ENCODE data around the gene LRRC74B. TPM values are rescaled to one million over a fixed set of nuclear protein-coding genes. Genes with fewer than 3 reads are reported as not detected.

Gene LRRC74B
- polyA plus RNA-seq, 1 donor: 0.09 TPM

- peak; percentile 87 for DNase-seq
These were observed 31.5 kb upstream of the LRRC74B start for GRCh38 chr22:21014202-21014725.

DNA sequence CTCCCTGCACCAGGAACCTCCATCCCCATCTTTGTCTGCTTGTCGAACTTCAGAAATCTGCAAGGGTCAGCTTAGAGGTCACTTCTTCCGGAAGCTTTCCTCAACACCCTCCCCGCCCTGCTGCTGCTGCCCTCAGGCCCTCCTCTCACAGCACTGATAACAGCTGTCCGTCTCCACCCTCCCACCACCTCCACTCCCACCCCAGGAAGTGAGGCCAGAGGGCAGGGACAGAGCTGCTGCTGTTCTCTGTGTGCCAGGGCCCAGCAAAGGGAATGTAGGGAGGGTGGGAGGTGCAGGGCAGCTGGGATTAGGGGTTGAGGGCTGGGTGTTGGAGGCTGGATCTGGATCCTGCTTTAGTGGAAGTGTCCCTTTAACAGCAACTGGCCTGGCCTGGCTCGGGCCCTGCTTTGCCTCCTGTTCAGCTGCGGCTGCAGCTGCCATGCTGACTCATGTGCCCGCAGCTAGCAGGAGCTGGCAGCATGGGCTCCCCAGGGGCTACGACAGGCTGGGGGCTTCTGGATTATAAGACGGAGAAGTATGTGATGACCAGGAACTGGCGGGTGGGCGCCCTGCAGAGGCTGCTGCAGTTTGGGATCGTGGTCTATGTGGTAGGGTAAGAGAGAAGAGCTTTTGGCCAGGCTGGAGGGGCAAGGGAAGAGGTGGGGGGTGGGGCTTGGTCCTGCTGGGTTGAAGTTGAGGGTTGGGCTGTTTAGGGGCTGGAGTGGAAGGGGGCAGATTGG, 30.9 kb upstream of the LRRC74B start, which contains the start of gene P2RX6:
TSS of gene P2RX6 (plus strand) at position 440 of the 740 bp plus-strand sequence. CDS start at position 450, 10 bp downstream.
- DNase-seq: peak; percentile 51

GRCh38 chr22:21015466-21016006, 30.2 kb upstream of the LRRC74B start:
- no peak for DNase-seq

GRCh38 chr22:21016644-21017420, 28.9 kb upstream of the LRRC74B start:
- DNase-seq: no peak

GRCh38 chr22:21018314-21018713, 27.4 kb upstream of the LRRC74B start:
- no peak for DNase-seq

DNA sequence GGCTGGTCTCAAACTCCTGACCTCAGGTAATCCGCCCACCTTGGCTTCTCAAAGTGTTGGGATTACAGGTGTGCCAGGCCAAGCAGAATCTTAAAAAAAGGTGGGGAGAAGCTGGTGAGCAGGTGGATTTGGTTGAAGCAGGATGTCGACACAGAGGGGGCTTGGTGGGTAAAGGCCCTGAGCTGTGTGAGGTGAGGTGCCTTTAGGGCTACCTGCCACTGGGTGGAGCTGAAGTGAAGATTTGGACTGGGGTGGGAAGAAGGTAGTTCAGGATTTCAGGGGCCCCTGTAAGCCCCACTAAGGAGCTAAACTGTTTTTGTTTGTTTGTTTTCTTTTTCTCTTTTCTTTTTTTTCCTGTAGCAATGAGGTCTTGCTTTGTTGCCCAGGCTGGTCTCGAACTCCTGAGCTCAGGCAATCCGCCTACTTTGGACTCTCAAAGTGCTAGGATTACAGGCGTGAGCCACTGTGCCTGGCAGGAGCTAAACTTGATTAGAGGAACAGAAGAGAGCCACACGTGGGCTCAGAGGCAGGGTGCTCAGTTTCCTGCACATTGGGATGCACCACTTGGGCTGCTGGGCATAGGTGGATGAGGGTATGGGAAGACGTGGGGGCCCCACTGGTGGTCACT, 24.8 kb upstream of the LRRC74B start:
- DNase-seq: no peak

- no peak for DNase-seq
These were observed 23.2 kb upstream of the LRRC74B start for GRCh38 chr22:21022507-21022906.

DNA sequence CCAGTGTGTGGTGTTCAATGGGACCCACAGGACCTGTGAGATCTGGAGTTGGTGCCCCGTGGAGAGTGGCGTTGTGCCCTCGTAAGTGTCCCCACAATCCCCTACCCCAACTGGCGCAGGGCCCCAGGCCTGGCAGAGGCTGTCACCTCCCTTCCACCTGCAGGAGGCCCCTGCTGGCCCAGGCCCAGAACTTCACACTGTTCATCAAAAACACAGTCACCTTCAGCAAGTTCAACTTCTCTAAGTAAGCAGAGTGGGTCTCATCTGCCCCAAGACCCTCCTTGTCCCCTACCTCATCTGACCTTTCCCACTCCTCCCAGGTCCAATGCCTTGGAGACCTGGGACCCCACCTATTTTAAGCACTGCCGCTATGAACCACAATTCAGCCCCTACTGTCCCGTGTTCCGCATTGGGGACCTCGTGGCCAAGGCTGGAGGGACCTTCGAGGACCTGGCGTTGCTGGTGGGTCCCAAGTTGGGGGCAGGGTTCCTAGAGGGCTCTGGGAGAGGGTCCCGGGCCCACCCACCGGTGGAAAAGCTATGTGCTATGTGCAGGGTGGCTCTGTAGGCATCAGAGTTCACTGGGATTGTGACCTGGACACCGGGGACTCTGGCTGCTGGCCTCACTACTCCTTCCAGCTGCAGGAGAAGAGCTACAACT, 22.7 kb upstream of the LRRC74B start:
- DNase-seq: no peak

DNA sequence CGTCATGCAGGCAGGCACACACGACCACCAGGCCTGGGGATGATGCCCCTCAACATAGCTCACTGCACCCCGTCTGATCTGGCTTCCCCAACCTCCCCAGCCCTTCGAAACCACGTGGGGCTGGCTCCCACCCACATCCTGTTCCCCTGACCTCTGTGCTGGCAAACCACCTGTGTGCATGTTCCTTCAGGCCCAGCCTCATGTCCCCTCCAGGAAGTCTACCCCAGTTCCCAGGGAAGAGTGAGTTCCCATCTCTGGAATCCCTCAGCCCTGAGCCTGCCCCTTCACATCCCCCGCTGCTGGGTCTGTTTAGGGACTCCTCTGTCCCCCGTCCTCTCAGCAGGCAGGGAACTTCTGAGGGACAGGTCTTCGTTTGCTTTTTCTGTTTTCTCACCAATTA, 20.5 kb upstream of the LRRC74B start:
- DNase-seq: no peak

GRCh38 chr22:21025763-21026755, 19.7 kb upstream of the LRRC74B start:
- DNase-seq: no peak

DNA sequence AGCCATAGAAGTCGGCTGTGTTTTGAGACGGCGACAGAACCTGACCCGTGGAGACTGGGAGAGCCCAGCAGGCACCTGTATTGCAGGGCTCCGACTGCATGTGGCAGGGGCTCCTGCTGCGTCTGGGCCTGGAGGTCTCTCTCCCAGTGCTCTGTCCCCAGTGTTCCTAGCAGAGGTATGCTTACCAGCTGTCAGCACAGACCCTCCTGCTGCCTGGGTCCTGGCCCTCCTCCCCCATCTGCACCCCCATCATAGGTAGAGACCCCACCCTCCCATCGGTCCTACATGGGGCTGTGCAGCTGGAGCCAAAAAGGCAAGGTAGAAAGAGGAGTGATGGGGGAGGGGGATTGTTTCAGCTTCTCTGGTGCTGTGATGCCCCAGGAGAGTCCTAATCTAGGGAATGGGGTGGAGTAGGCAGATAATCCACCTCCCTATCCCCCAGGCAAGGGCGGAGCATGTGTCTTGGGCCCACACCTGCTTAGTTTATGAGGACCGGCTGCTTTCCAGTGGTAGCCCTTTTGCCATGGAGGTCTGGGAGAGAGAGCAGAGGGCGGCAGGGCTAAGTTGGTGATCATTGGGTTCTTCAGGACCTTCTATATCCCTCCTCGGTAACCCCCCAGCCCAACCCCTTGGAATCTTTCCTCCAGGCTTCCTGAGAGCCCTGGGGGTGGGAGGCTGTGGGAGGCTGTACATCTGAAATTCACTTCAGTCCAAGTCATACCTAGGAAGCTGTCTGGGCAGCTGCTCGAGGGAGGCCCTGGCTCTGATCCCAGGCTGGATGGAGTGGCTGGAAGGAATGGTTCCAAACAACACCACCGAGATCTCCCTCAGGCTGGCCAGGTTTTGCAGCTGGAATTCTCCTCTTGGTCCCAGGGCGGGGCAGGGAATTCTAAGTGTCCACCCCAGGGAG, 18.7 kb upstream of the LRRC74B start:
- peak; percentile 51 for DNase-seq

DNA sequence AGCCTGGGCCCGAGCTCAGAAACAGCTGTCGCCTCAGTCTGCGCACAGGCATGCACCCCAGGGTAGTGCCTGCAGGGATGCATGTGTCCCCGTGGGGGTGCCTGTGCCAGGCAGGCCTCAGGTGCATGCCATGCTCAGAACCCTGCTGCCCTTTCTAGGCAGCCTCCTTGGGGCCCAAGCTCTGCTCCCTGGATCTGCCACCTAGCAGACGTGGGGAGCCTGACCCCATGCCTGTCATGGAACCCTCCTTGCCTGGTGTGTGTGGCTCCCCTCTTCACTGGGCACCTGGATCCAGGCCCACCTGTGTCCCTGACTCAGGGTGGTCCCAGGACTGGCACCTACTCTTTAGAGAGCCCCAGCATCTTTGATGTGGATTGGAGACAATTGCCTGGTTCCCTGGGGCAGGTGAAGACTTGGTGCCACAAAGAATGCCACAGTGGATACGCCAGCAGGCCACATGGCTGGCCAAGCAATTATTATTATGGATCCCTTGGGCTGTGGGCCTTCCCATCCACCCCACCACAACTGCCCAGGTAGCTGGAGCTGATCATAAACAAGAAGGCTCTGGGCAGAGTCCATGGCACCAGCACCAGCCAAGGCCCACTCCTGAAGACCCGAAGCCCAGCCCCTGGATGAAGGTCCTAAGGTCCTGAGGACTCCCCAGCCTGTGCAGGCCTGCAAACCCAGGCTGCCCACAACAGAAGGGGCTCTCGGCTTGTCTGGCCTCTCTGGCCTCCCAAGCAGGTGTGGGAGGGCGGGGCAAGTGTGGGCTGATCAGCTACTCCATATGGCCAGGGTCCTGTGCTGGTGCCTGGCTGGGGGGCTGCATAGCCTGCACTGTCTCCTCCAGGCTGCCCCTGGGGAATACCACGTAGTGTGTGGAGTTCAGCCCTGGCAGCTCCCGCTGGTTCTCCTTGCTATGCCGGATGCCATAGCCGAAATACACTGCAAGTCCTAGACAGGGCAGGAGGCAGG, 17.2 kb upstream of the LRRC74B start:
- no peak for DNase-seq

DNA sequence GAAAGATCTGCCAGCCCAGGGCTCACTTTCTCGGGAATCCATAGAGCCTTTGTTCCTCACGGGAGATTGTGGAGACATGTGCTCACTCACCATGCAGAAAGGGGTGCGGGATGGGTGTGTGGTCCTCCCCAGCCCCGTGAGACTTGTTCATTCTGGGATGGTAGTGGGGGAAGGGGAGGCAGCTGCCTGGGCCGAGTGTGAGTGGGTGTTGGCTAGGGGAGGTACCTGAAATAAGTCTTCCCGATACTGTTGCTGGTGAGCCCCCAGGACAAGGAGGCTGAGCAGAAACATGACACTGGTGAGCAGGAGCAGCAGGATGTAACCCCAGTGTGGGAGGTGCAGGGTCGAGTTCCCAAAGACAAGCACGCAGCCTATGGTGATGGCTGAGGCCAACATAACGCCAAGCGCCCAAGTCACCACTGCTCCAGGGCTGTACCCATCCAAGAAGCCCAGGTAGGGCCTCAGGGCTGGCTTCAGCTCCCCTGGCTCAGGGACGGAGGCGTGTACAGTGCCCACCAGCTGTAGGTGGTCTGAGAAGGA, 16.2 kb upstream of the LRRC74B start:
- DNase-seq: no peak

DNA sequence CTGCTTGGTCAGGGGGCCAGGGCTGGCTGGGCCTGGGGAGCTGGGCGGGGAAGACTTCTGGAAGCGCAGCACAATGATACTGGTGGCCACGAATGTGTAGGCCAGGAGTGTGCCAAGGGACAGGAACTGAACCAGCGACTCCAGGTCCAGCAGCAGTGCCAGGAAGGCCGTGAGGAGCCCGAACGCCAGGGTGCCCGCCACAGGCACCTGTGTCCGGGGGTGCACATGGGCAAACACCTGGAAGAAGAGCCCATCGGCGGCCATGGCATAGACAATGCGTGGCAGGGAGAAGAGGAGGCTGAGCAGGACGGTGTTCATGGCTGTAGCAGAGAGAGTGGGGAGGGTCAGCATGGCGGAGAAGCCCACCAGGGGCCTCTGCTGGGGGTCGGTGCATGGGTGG, 15.7 kb upstream of the LRRC74B start:
- DNase-seq: no peak

GRCh38 chr22:21030621-21031544, 14.9 kb upstream of the LRRC74B start:
- DNase-seq: no peak

- no peak for DNase-seq
These were observed 14.2 kb upstream of the LRRC74B start for GRCh38 chr22:21031545-21032036.

All from hindlimb muscle (tissue), 1 donor.